Measurements from ENCODE around the gene HCN2. TPM values are rescaled to one million over a fixed set of nuclear protein-coding genes. Genes with fewer than 3 reads are reported as not detected.

The HCN2 gene
- total RNA-seq, 2 experiments from 2014 or later = 0.06 to 1.0 TPM

- no peak for DNase-seq (ENCODE audit: low spot score)
- Histone ChIP-seq H3K27ac (ENCODE audit: low read depth, low read length, poor library complexity, severe bottlenecking) (peak overlapping the region; percentile 88), H3K4me3 (ENCODE audit: low read depth, low read length, poor library complexity, severe bottlenecking) (peak overlapping the region; percentile 95), H3K4me2 (ENCODE audit: low read length) (peak overlapping the region; percentile 78), H3K4me1 (ENCODE audit: insufficient read depth, low read length, poor library complexity, severe bottlenecking) (peaks cover 32% of the 10 kb centered on the region), H2AFZ (ENCODE audit: low read length) (no peak overlapping the region), H4K20me1 (ENCODE audit: insufficient read depth, low read length) (peaks cover 6% of the 10 kb centered on the region; the same call in 1 of the 2 replicates), H3K9me3 (ENCODE audit: low read length) (no peaks in the 10 kb centered on the region), H3K36me3 (ENCODE audit: insufficient read depth, low read length) (peaks cover 33% of the 10 kb centered on the region), H3K79me2 (ENCODE audit: insufficient read depth, low read depth, low read length) (peaks cover 53% of the 10 kb centered on the region), H3K9me2 (ENCODE audit: insufficient read depth, low read length) (no peaks in the 10 kb centered on the region)
- TF ChIP-seq EZH2phosphoT487 (IDR thresholded peaks at IDR 0.05; ENCODE audit: borderline replicate concordance, low read depth, low read length) (no peak), CTCF (conservative IDR thresholded peaks at IDR 0.05; ENCODE audit: low read length) (no peak)
- intact Hi-C loops (cut with micrococcal nuclease; ENCODE audit: unreplicated experiment) = loop anchor here (2.0 to 5.0 kb wide), 4 partner anchors 41 to 224 kb away; partner anchors contain the start of genes CDC34, POLRMT, PTBP1 and RNF126
- POLR2A ChIA-PET = no interaction called here
- CTCF ChIA-PET (ENCODE audit: unreplicated experiment) = no interaction called here
- no TSS peak for BruUV-seq (replicated peaks)
Observed at GRCh38 chr19:573519-573825, 16.2 kb upstream of the HCN2 start.

DNA sequence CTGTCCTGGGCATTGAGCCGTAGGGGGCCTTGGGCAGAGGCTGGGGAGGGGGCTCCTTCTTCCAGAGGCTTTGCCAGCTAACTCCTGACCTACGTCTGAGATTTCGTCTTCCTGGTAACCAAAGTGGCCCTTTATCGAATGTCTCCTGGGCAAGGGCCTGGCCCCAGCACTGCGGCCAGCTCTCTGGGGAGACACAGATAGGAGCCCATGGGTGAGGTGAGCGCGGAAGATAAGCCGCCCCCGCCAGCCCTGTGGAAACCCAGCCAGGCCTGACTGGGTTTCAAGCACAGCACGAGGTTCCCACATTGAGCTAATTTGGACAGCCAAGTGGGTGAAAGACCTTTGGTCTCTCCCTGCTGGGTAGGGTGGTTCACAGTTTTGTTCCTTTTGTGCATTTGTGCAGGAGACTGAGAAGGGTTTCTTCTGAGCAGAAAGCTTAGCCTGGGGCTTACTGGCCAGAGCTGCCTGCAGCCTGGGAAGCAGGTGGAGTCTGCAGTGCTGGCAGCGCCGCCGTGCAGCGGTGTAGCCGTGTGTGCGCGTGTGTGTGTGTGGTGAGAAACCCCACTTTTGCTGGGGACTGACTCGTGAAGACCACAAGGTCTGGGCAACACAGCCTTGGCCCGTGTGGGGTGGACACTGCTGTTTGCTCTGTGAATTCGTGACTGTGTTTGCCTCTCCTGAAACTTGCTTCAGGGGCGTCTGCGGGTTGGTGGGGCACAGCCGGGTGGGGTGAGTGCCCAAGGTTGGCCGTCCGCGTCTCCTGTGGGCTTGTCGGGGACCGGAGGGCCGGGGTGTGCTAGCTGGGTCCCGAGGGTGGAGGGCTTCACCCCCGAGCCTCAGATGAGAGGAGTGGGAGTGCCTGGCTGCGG is 14.8 kb upstream of the HCN2 start:
- POLR2A ChIA-PET = interaction anchor here (0.6 kb wide), 1 partner anchor 124 kb away, joined by 4 read pairs; no protein-coding TSS in a partner anchor
- peak; percentile 39 for DNase-seq (ENCODE audit: low spot score)
- Histone ChIP-seq H3K4me1 (ENCODE audit: insufficient read depth, low read length, poor library complexity, severe bottlenecking) (peaks cover 32% of the 10 kb centered on the region), H3K27ac (ENCODE audit: low read depth, low read length, poor library complexity, severe bottlenecking) (peak overlapping the region; percentile 13), H3K4me3 (ENCODE audit: low read depth, low read length, poor library complexity, severe bottlenecking) (peak overlapping the region; percentile 95), H3K9me2 (ENCODE audit: insufficient read depth, low read length) (no peaks in the 10 kb centered on the region), H2AFZ (ENCODE audit: low read length) (no peak overlapping the region), H3K9me3 (ENCODE audit: low read length) (no peaks in the 10 kb centered on the region), H4K20me1 (ENCODE audit: insufficient read depth, low read length) (peaks cover 6% of the 10 kb centered on the region; the same call in 1 of the 2 replicates), H3K79me2 (ENCODE audit: insufficient read depth, low read depth, low read length) (peaks cover 53% of the 10 kb centered on the region), H3K4me2 (ENCODE audit: low read length) (peak overlapping the region; percentile 78), H3K36me3 (ENCODE audit: insufficient read depth, low read length) (peaks cover 34% of the 10 kb centered on the region)
- CTCF ChIA-PET (ENCODE audit: unreplicated experiment) = no interaction called here
- intact Hi-C loops (cut with micrococcal nuclease; ENCODE audit: unreplicated experiment) = loop anchor here (5.0 kb wide), 3 partner anchors 43 to 222 kb away; partner anchors contain the start of genes CDC34, PTBP1 and RNF126
- no TSS peak for BruUV-seq (replicated peaks)
- TF ChIP-seq EZH2phosphoT487 (IDR thresholded peaks at IDR 0.05; ENCODE audit: borderline replicate concordance, low read depth, low read length) = no peak
- TF ChIP-seq CTCF (conservative IDR thresholded peaks at IDR 0.05; ENCODE audit: low read length) = no peak

Data from OCI-LY7 (cell line).